HCT116 (cell line): ENCODE data around the gene CATSPERB. TPM values are rescaled to one million over a fixed set of nuclear protein-coding genes. Genes with fewer than 3 reads are reported as not detected.

ENCODE experiments used
- ATAC-seq: fragments of 200-7000 bp; cut with Tn5 transposase; 2 replicates; pipeline ENCODE4 v1.9.1; 2020; ENCODE audit warnings: mild to moderate bottlenecking, moderate library complexity
- BruUV-seq: library from RNA; stranded (reverse); fragments of 400-500 nt; replicated peaks from 2 replicates; lab custom pipeline; 2021; lab: Mats Ljungman, UMichigan
- CTCF ChIA-PET: fragments of 300-600 bp; sonication (Branson Sonifier 250); formaldehyde crosslinking; loops from one replicate; lab custom pipeline; 2021; ENCODE audit warnings: antibody characterized with exemption; lab: Charles Lee
- POLR2A ChIA-PET: fragments of 300-600, 350-600 bp; sonication (Branson Sonifier 250); formaldehyde crosslinking; loops from one replicate; lab custom pipeline; 2021; ENCODE audit warnings: antibody characterized with exemption; lab: Charles Lee
- RAD21 ChIA-PET, 2 experiments: fragments of 300-600 bp; sonication (Branson Sonifier 250); formaldehyde crosslinking; loops; one replicate each; lab custom pipeline; 2023; ENCODE audit warnings: low total read pairs in 2 of 2; ENCODE audit not compliant: uncharacterized antibody in 2 of 2, unreplicated experiment in 2 of 2, low non-redundant PET in 1 of 2; lab: Charles Lee
- DNase-seq: peaks from one replicate; pipeline ENCODE4 v3.0.0-alpha.2; 2010; ENCODE audit warnings: low read depth, low spot score
- H2AFZ ChIP-seq: fragments of 200-600 bp; shearing (Covaris generic), sonication (generic); 2 replicates; pipeline ENCODE4 v1.6.1; 2017; ENCODE audit warnings: low read depth, mixed run types, mixed read lengths, antibody characterized with exemption, low read length; ENCODE audit not compliant: poor library complexity, severe bottlenecking
- H3K27ac ChIP-seq: 2 replicates; pipeline ENCODE4 v1.5.1; 2012; ENCODE audit warnings: low read depth, low read length
- H3K27me3 ChIP-seq: fragments of 200-600 bp; sonication (generic); 2 replicates; pipeline ENCODE4 v1.6.1; 2016; ENCODE audit warnings: mixed run types, low read length, mixed read lengths; ENCODE audit not compliant: insufficient read depth
- H3K36me3 ChIP-seq, 2 experiments: fragments of 200-500 bp in 1 of 2; fragments of 200-600 bp in 1 of 2; sonication (Bioruptor generic) in 1 of 2; sonication (generic) in 1 of 2; 2 replicates each; pipeline versions ENCODE4 v1.5.1 to v1.6.1; 2014 to 2016; ENCODE audit warnings: low read length in 2 of 2, inconsistent platforms in 1 of 2, mixed read lengths in 1 of 2, mixed run types in 1 of 2; ENCODE audit not compliant: insufficient read depth in 2 of 2, control insufficient read depth in 1 of 2
- H3K4me1 ChIP-seq, 2 experiments: fragments of 200-600 bp in 1 of 2; sonication (generic) in 1 of 2; 2 replicates each; pipeline versions ENCODE4 v1.5.1 to v1.6.1; 2012 to 2017; ENCODE audit warnings: low read length in 2 of 2, inconsistent platforms in 1 of 2, mild to moderate bottlenecking in 1 of 2, mixed read lengths in 1 of 2, mixed run types in 1 of 2, moderate library complexity in 1 of 2; ENCODE audit not compliant: insufficient read depth in 2 of 2, control insufficient read depth in 1 of 2
- H3K4me2 ChIP-seq: fragments of 200-600 bp; sonication (generic); 2 replicates; pipeline ENCODE4 v1.6.1; 2017; ENCODE audit warnings: mixed run types, low read length, mixed read lengths
- H3K4me3 ChIP-seq, 2 experiments: fragments of 200-600 bp in 1 of 2; sonication (generic) in 1 of 2; replicated peaks in 1 of 2; 2 replicates each; pipeline ENCODE4 v1.5.1; 2011 to 2016; ENCODE audit warnings: low read length in 2 of 2, control low read depth in 1 of 2, low read depth in 1 of 2, mild to moderate bottlenecking in 1 of 2, mixed read lengths in 1 of 2, mixed run types in 1 of 2
- H3K79me2 ChIP-seq: fragments of 200-600 bp; sonication (generic); 2 replicates; pipeline ENCODE4 v1.6.1; 2017; ENCODE audit warnings: mild to moderate bottlenecking, mixed run types, low read length, moderate library complexity, mixed read lengths; ENCODE audit not compliant: insufficient read depth
- H3K9ac ChIP-seq: fragments of 200-600 bp; sonication (generic); 2 replicates; pipeline ENCODE4 v1.6.1; 2016; ENCODE audit warnings: low read length, mixed read lengths
- H3K9me2 ChIP-seq: fragments of 200-600 bp; sonication (generic), shearing (Covaris generic); 2 replicates; pipeline ENCODE4 v1.6.1; 2017; ENCODE audit warnings: mixed run types, mild to moderate bottlenecking, moderate library complexity; ENCODE audit not compliant: insufficient read depth
- H3K9me3 ChIP-seq, 2 experiments: fragments of 200-500 bp in 1 of 2; fragments of 200-600 bp in 1 of 2; sonication (Bioruptor generic) in 1 of 2; sonication (generic) in 1 of 2; 2 replicates each; pipeline ENCODE4 v1.6.1; 2014 to 2017; ENCODE audit warnings: low read length in 2 of 2, mixed read lengths in 2 of 2, inconsistent platforms in 1 of 2, low read depth in 1 of 2, mild to moderate bottlenecking in 1 of 2, mixed run types in 1 of 2, moderate library complexity in 1 of 2; ENCODE audit not compliant: control insufficient read depth in 1 of 2, insufficient read depth in 1 of 2
- H4K20me1 ChIP-seq: fragments of 200-600 bp; sonication (generic), shearing (Covaris generic); 2 replicates; pipeline ENCODE4 v1.6.1; 2017; ENCODE audit warnings: mixed run types, mild to moderate bottlenecking, moderate library complexity; ENCODE audit not compliant: insufficient read depth
- CBX3 ChIP-seq: IDR thresholded peaks from 2 replicates; pipeline ENCODE4 v1.6.1; 2012; ENCODE audit warnings: low read depth
- CEBPB ChIP-seq: IDR thresholded peaks from 2 replicates; pipeline ENCODE4 v1.6.1; 2012; ENCODE audit warnings: low read depth
- CTCF ChIP-seq, 3 experiments: fragments of 200-600 bp in 1 of 3; sonication (generic) in 1 of 3; IDR thresholded peaks in 2 of 3; conservative IDR thresholded peaks in 1 of 3; 2 replicates each; pipeline ENCODE4 v1.5.1; 2012 to 2017; ENCODE audit warnings: low read depth in 2 of 3, low read length in 2 of 3, antibody characterized with exemption in 1 of 3, borderline replicate concordance in 1 of 3, control low read depth in 1 of 3, mild to moderate bottlenecking in 1 of 3, mixed read lengths in 1 of 3, mixed run types in 1 of 3, moderate library complexity in 1 of 3; ENCODE audit not compliant: insufficient read depth in 1 of 3
- ELF1 ChIP-seq: IDR thresholded peaks from 2 replicates; pipeline ENCODE4 v1.6.1; 2012; ENCODE audit warnings: low read depth, borderline replicate concordance
- EZH2 ChIP-seq: fragments of 200-600 bp; sonication (generic); IDR thresholded peaks from 2 replicates; pipeline ENCODE4 v1.6.1; 2017; ENCODE audit warnings: antibody characterized with exemption, mixed run types
- MAX ChIP-seq: IDR thresholded peaks from 2 replicates; pipeline ENCODE4 v1.6.1; 2012
- POLR2A ChIP-seq: IDR thresholded peaks from 2 replicates; pipeline ENCODE4 v1.7.0; 2011; ENCODE audit warnings: borderline replicate concordance; ENCODE audit not compliant: insufficient read depth, insufficient read length; ENCODE audit errors: extremely low read depth
- SIN3A ChIP-seq: IDR thresholded peaks from 2 replicates; pipeline ENCODE4 v1.6.1; 2012; ENCODE audit warnings: low read depth
- SRF ChIP-seq: IDR thresholded peaks from 2 replicates; pipeline ENCODE4 v1.6.1; 2012; ENCODE audit warnings: low read depth
- YY1 ChIP-seq: IDR thresholded peaks from 2 replicates; pipeline ENCODE4 v1.6.1; 2011; ENCODE audit warnings: low read length, low read depth, moderate library complexity, mild to moderate bottlenecking; ENCODE audit not compliant: insufficient replicate concordance; ENCODE audit errors: extremely low read depth
- ZFX ChIP-seq: fragments of 450-650 bp; IDR thresholded peaks from 2 replicates; pipeline ENCODE4 v1.6.1; 2017
- intact Hi-C: fragments of 100-400 bp; cut with micrococcal nuclease; formaldehyde crosslinking; loops from 2 replicates; pipeline ENCODE4 v1.10.0; 2022
- total RNA-seq: library from RNA; stranded (reverse); gene quantifications from one replicate; pipeline ENCODE4 v1.2.1, GENCODE V29; 2021; ENCODE audit not compliant: unreplicated experiment
- TF ChIP-seq, protein P1 (sequence below): IDR thresholded peaks from 2 replicates; pipeline ENCODE4 v1.6.1; 2011; ENCODE audit warnings: mild to moderate bottlenecking, low read length, moderate library complexity; ENCODE audit not compliant: insufficient replicate concordance; ENCODE audit errors: extremely low read depth
- TF ChIP-seq, protein P2 (sequence below): IDR thresholded peaks from 2 replicates; pipeline ENCODE4 v1.6.1; 2012

CATSPERB gene
- total RNA-seq, 1 experiment from 2014 or later = 0.74 TPM

- no peak for TF ChIP-seq ZFX
- TF ChIP-seq, all 23 proteins: peak for 0
- Histone ChIP-seq H3K36me3 (no peaks in the 10 kb centered on the region), H3K4me3 (no peak overlapping the region), H3K9me3 (no peaks in the 10 kb centered on the region), H3K4me2 (no peak overlapping the region), H3K9me2 (no peaks in the 10 kb centered on the region), H3K27me3 (0 out of 2 replicates have a peak, but pooled peaks cover 6% of the 10 kb centered on the region), H2AFZ (no peak overlapping the region), H3K9ac (no peak overlapping the region), H3K79me2 (no peaks in the 10 kb centered on the region), H3K4me1 (no peaks in the 10 kb centered on the region), H3K27ac (no peak overlapping the region), H4K20me1 (no peaks in the 10 kb centered on the region)
- RAD21 ChIA-PET = no interaction called here
- CTCF ChIA-PET = no interaction called here
- DNase-seq = no peak
- no peak for ATAC-seq
- intact Hi-C loops = no loop called here
- no TSS peak for BruUV-seq
- POLR2A ChIA-PET = no interaction called here
Measured at GRCh38 chr14:91580876-91581577, 150.9 kb downstream of the CATSPERB start.

GRCh38 chr14:91577632-91578233 is 154.2 kb downstream of the CATSPERB start:
- no peak for DNase-seq
- TF ChIP-seq EZH2 (no peak), MAX (no peak), YY1 (no peak), CBX3 (no peak), ELF1 (no peak), SIN3A (no peak), SRF (no peak), POLR2A (no peak), CEBPB (no peak), CTCF (IDR thresholded peaks at IDR 0.05 in 2 of 3, conservative IDR thresholded peaks at IDR 0.05 in 1 of 3; ENCODE audit: borderline replicate concordance in 1 of 3, insufficient read depth in 1 of 3, low read depth in 2 of 3, low read length in 2 of 3) (no peak)
- TF ChIP-seq, protein P1, sequence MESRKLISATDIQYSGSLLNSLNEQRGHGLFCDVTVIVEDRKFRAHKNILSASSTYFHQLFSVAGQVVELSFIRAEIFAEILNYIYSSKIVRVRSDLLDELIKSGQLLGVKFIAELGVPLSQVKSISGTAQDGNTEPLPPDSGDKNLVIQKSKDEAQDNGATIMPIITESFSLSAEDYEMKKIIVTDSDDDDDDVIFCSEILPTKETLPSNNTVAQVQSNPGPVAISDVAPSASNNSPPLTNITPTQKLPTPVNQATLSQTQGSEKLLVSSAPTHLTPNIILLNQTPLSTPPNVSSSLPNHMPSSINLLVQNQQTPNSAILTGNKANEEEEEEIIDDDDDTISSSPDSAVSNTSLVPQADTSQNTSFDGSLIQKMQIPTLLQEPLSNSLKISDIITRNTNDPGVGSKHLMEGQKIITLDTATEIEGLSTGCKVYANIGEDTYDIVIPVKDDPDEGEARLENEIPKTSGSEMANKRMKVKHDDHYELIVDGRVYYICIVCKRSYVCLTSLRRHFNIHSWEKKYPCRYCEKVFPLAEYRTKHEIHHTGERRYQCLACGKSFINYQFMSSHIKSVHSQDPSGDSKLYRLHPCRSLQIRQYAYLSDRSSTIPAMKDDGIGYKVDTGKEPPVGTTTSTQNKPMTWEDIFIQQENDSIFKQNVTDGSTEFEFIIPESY = no peak
- TF ChIP-seq, protein P2, sequence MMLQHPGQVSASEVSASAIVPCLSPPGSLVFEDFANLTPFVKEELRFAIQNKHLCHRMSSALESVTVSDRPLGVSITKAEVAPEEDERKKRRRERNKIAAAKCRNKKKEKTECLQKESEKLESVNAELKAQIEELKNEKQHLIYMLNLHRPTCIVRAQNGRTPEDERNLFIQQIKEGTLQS = no peak

More at GRCh38 chr14:91577632-91578233, 154.2 kb downstream of the CATSPERB start:
- Histone ChIP-seq H2AFZ (no peak overlapping the region), H3K9me3 (no peaks in the 10 kb centered on the region), H3K27me3 (0 out of 2 replicates have a peak, but pooled peaks cover 6% of the 10 kb centered on the region), H4K20me1 (no peaks in the 10 kb centered on the region), H3K9ac (no peak overlapping the region), H3K4me3 (no peak overlapping the region), H3K27ac (no peak overlapping the region), H3K9me2 (no peaks in the 10 kb centered on the region), H3K36me3 (no peaks in the 10 kb centered on the region), H3K4me1 (peaks cover 5 to 15% of the 10 kb centered on the region in 2 experiments; a peak in 3 of 4 replicates), H3K79me2 (no peaks in the 10 kb centered on the region), H3K4me2 (no peak overlapping the region)
- ChIA-PET POLR2A (no interaction called here), CTCF (no interaction called here), RAD21 (no interaction called here)
- no TSS peak for BruUV-seq
- intact Hi-C loops = no loop called here
- ATAC-seq = no peak
